Heart left ventricle (tissue), 16 donors: ENCODE measurements around the gene BCL2L1. TPM values are rescaled to one million over a fixed set of nuclear protein-coding genes. Genes with fewer than 3 reads are reported as not detected.
A peak's percentile ranks its signal among the peaks of the same experiment; 100 is the strongest.

ENCODE experiments used
- ATAC-seq, 4 donors: fragments of 200-7000 bp; cut with Tn5 transposase; one replicate each; pipeline ENCODE4 v1.9.1; 2020 to 2022; ENCODE audit warnings: moderate library complexity in 4 of 4, mild to moderate bottlenecking in 3 of 4, moderate number of reproducible peaks in 1 of 4
- DNase-seq, 5 donors: peaks; one replicate each; pipeline ENCODE4 v3.0.0-alpha.2; 2020
- H3K27ac ChIP-seq, 12 donors: fragments of 200-600 bp; sonication (generic) in 4 of 12; one replicate each; pipeline versions ENCODE4 v1.5.0 to v1.8.0; 2016 to 2022; ENCODE audit warnings: mild to moderate bottlenecking in 2 of 12
- H3K27me3 ChIP-seq, 9 donors: fragments of 200-600 bp; sonication (generic) in 2 of 9; one replicate each; pipeline versions ENCODE4 v1.5.1 to v1.8.0; 2016 to 2022; ENCODE audit warnings: mild to moderate bottlenecking in 3 of 9
- H3K36me3 ChIP-seq, 9 donors: fragments of 200-600 bp; sonication (generic) in 2 of 9; one replicate each; pipeline versions ENCODE4 v1.5.0 to v1.8.0; 2018 to 2022; ENCODE audit warnings: mild to moderate bottlenecking in 2 of 9
- H3K4me1 ChIP-seq, 12 donors: fragments of 200-600 bp; sonication (generic) in 4 of 12; one replicate each; pipeline versions ENCODE4 v1.5.0 to v1.8.0; 2016 to 2022; ENCODE audit warnings: mild to moderate bottlenecking in 3 of 12
- H3K4me3 ChIP-seq, 12 donors: fragments of 200-600 bp; sonication (generic) in 4 of 12; one replicate each; pipeline versions ENCODE4 v1.5.0 to v1.8.0; 2017 to 2022; ENCODE audit warnings: mild to moderate bottlenecking in 9 of 12, moderate library complexity in 4 of 12
- H3K9me3 ChIP-seq, 12 donors: fragments of 200-600 bp; sonication (generic) in 4 of 12; one replicate each; pipeline versions ENCODE4 v1.5.0 to v1.8.0; 2016 to 2022; ENCODE audit warnings: mild to moderate bottlenecking in 1 of 12
- POLR2A ChIP-seq, 2 donors: fragments of 450-650 bp; IDR thresholded peaks; one replicate each; pipeline ENCODE4 v1.6.1; 2017; ENCODE audit warnings: antibody characterized with exemption in 2 of 2, mild to moderate bottlenecking in 2 of 2, moderate library complexity in 2 of 2
- WGBS, 4 donors: extraction: QIAGEN DNeasy Blood & Tissue Kit in 2 of 4; methylation state at CpG; one replicate each; pipeline versions ENCODE4 v1.1.5 to v1.1.7; 2013 to 2018; 5-methylcytosine and 5-hydroxymethylcytosine counted together
- intact Hi-C, 10 donors: fragments of 100-400 bp; cut with DNase I; formaldehyde crosslinking; loops; one replicate each; pipeline versions ENCODE4 v1.11.1 to v1.14.2; 2022
- long read RNA-seq, 3 donors: library from polyadenylated mRNA; unstranded; transcript quantifications; one replicate each; pipeline ENCODE4 v2.0.0, GENCODE V29; 2020 to 2021
- polyA plus RNA-seq, 2 donors: library from polyadenylated mRNA; stranded (reverse); fragments of 200-250 nt; gene quantifications; one replicate each; pipeline ENCODE4 v1.2.3, GENCODE V29; 2013
- total RNA-seq, 9 donors: library from RNA; depleted of rRNA in 2 of 9; stranded (reverse); fragments of >200 nt in 2 of 9; fragmentation: NEBNext Ultra II Directional in 3 of 9; extraction: Animal tissue kit (Norgen Biotek cat#: 25700) in 3 of 9; gene quantifications; one replicate each; pipeline versions ENCODE4 v1.1.0 to v1.2.4, GENCODE V29; 2016 to 2023
- TF ChIP-seq, protein P1 (sequence below), 12 donors: fragments of 200-600 bp; sonication (generic) in 4 of 12; IDR thresholded peaks; one replicate each; pipeline versions ENCODE4 v1.5.0 to v1.8.0; 2018 to 2022; ENCODE audit warnings: antibody characterized with exemption in 12 of 12, mild to moderate bottlenecking in 5 of 12
- donor health status: ischemic (EF 13 %, LVEDD 7.1; RV severe dilation, severe dysfunction).
- donor health status: healthy with polysubstance abuse.
- donor health status: DM: no; HTN: yes; CAD: no.
- donor health status: DM: no; HTN: no; CAD: no.
- donor health status: ischemic (EF 25% LVEDD 6.9; RV normal size, moderate dysfunction).
- donor health status: ischemic (EF 25% LVEDD 5.7; RV mildly dilated, moderate dysfunction).
- donor health status: healthy.
- donor health status: DM: yes; HTN: yes; CAD: no.
- donor health status: ischemic (EF 35%, LVEDD 5.7; RV mildly dilated, moderate dysfunction).
- donor health status: nonischemic (EF 11% LVEDD 7.7; RV severe dilation, severe dysfunction).
- donor health status: DM: yes; HTN: yes; CAD: no.
- donor health status: PGD.
- donor health status: ischemic (EF 29% LVEDD 5.4; RV normal size, mild dysfunction).
- donor health status: nonischemic (EF 23%, LVEDD 6.1; RV moderate dilation, normal function).

Gene BCL2L1
- total RNA-seq (100 to 1,000 TPM in 1 of 9 donors, 10 to 100 TPM in 8; 32.2 to 176 (median 62.6) TPM), polyA plus RNA-seq (100 to 1,000 TPM in 1 of 2 donors, 10 to 100 TPM in 1; 43.1 to 217 TPM)
- long read RNA-seq, donor 1, partial matches to known transcripts = 0 of 31 reads
- long read RNA-seq, donor 1, other reads (novel, unspliced or antisense) = 24 of 31 reads
- long read RNA-seq, donor 2, transcript BCL2L1-201 (3 exons, 2,610 nt) = major isoform, 43 of 144 reads
- long read RNA-seq, donor 2, transcript BCL2L1-203 (2 exons, 2,578 nt) = minor isoform, 9 of 144 reads
- long read RNA-seq, donor 2, transcript BCL2L1-208 (3 exons, 894 nt) = minor isoform, 5 of 144 reads
- long read RNA-seq, donor 2, partial matches to known transcripts = 0 of 144 reads
- long read RNA-seq, donor 2, other reads (novel, unspliced or antisense) = 87 of 144 reads
- long read RNA-seq, donor 3, transcript BCL2L1-201 (3 exons, 2,610 nt) = major isoform, 11 of 35 reads
- long read RNA-seq, donor 3, partial matches to known transcripts = 0 of 35 reads
- long read RNA-seq, donor 3, other reads (novel, unspliced or antisense) = 18 of 35 reads

- TF ChIP-seq POLR2A (IDR thresholded peaks at IDR 0.05) = peak in 1 of 2 donors; percentile 72
- TF ChIP-seq, protein P1, sequence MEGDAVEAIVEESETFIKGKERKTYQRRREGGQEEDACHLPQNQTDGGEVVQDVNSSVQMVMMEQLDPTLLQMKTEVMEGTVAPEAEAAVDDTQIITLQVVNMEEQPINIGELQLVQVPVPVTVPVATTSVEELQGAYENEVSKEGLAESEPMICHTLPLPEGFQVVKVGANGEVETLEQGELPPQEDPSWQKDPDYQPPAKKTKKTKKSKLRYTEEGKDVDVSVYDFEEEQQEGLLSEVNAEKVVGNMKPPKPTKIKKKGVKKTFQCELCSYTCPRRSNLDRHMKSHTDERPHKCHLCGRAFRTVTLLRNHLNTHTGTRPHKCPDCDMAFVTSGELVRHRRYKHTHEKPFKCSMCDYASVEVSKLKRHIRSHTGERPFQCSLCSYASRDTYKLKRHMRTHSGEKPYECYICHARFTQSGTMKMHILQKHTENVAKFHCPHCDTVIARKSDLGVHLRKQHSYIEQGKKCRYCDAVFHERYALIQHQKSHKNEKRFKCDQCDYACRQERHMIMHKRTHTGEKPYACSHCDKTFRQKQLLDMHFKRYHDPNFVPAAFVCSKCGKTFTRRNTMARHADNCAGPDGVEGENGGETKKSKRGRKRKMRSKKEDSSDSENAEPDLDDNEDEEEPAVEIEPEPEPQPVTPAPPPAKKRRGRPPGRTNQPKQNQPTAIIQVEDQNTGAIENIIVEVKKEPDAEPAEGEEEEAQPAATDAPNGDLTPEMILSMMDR (IDR thresholded peaks at IDR 0.05) = peak; percentile 53 to 82 (median 67)
These were observed at the start of gene BCL2L1 for GRCh38 chr20:31722257-31723068. TSS of gene BCL2L1 (minus strand) at chr20:31722868. CDS start at chr20:31722218, 650 bp downstream.

GRCh38 chr20:31770243-31770642, 47.6 kb upstream of the BCL2L1 start:
- no peak for ATAC-seq

More at GRCh38 chr20:31722257-31723068, at the start of gene BCL2L1:
- peaks cover 0 to 35% (median 8%) of the 10 kb centered on the region in 9 donors for H3K36me3 ChIP-seq
- no peaks in the 10 kb centered on the region for H3K9me3 ChIP-seq
- peak within 1 kb of the TSS; percentile 52 to 93 (median 82) for H3K4me3 ChIP-seq
- ATAC-seq (peak; percentile 75 to 84 (median 80)), DNase-seq (peak; percentile 90 to 93 (median 91))
- H3K27ac ChIP-seq = peak within 1 kb of the TSS; percentile 93 to 100 (median 99)
- no peaks in the 10 kb centered on the region for H3K27me3 ChIP-seq
- 0 to 1% (median 0%) methylated on average over 22 to 38 of the region's 38 CpGs for WGBS, 4 donors
- intact Hi-C loops = loop anchor here in 8 of 10 donors (1.0 to 10.0 kb wide), 6 partner anchors 52 to 160 kb away; no protein-coding TSS in a partner anchor
- H3K4me1 ChIP-seq = peaks cover 7 to 52% (median 30%) of the 10 kb centered on the region in 12 donors

GRCh38 chr20:31769681-31770080, 47.0 kb upstream of the BCL2L1 start:
- ATAC-seq = no peak
- H3K27ac ChIP-seq = no peak overlapping the region
- no peaks in the 10 kb centered on the region for H3K4me1 ChIP-seq
- H3K9me3 ChIP-seq = no peaks in the 10 kb centered on the region
- TF ChIP-seq, protein P1 (IDR thresholded peaks at IDR 0.05) = no peak
- TF ChIP-seq POLR2A (IDR thresholded peaks at IDR 0.05) = no peak
- 94 to 97% (median 97%) methylated on average over 5 of the region's 5 CpGs for WGBS, 4 donors
- H3K4me3 ChIP-seq = no peak overlapping the region
- H3K36me3 ChIP-seq = peaks cover 0 to 19% (median 0%) of the 10 kb centered on the region in 9 donors
- intact Hi-C loops = no loop called here
- no peaks in the 10 kb centered on the region for H3K27me3 ChIP-seq
- DNase-seq = no peak

More at GRCh38 chr20:31770243-31770642, 47.6 kb upstream of the BCL2L1 start:
- peaks cover 0 to 19% (median 0%) of the 10 kb centered on the region in 9 donors for H3K36me3 ChIP-seq
- H3K9me3 ChIP-seq = no peaks in the 10 kb centered on the region
- no peak for DNase-seq
- H3K4me3 ChIP-seq = no peak overlapping the region
- H3K4me1 ChIP-seq = no peaks in the 10 kb centered on the region
- H3K27ac ChIP-seq = no peak overlapping the region
- WGBS, 4 donors = 76 to 97% (median 90%) methylated on average over 1 of the region's 1 CpG
- no peak for TF ChIP-seq POLR2A (IDR thresholded peaks at IDR 0.05)
- TF ChIP-seq, protein P1 (IDR thresholded peaks at IDR 0.05) = no peak
- H3K27me3 ChIP-seq = no peaks in the 10 kb centered on the region
- intact Hi-C loops = no loop called here
